NCI-H1105 (cell line): ENCODE data around the gene GMCL1.
"Not testable (repeated sequence)": the region's sequence is repeated elsewhere in the genome, so short reads cannot be mapped to it uniquely, and the experiment has no call there.

Experiments
- DNase-seq: peaks from one replicate; lab custom pipeline; 2025; lab: John Stamatoyannopoulos, UW

Gene GMCL1

GRCh38 chr2:69829256-69830044 lies at the start of gene GMCL1:
GMCL1 (plus strand) TSS chr2:69829660; CDS start chr2:69829893, 233 bp downstream.
- peak; percentile 92 for DNase-seq

- no peak for DNase-seq
Observed at GRCh38 chr2:69780921-69781320, 48.5 kb upstream of the GMCL1 start.

- DNase-seq: no peak
Observed at GRCh38 chr2:69781321-69782248, 47.9 kb upstream of the GMCL1 start.

GRCh38 chr2:69784228-69784627 lies 45.2 kb upstream of the GMCL1 start:
- no peak for DNase-seq

- no peak for DNase-seq
Observed at GRCh38 chr2:69785358-69785757, 44.1 kb upstream of the GMCL1 start.

- DNase-seq: no peak
Observed at GRCh38 chr2:69786052-69786560, 43.4 kb upstream of the GMCL1 start.

- no peak for DNase-seq
Observed at GRCh38 chr2:69789175-69789721, 40.2 kb upstream of the GMCL1 start.

GRCh38 chr2:69789772-69790600 lies 39.5 kb upstream of the GMCL1 start:
- DNase-seq: no peak

GRCh38 chr2:69790601-69790959 lies 38.9 kb upstream of the GMCL1 start:
- DNase-seq: no peak

- DNase-seq: no peak
Observed at GRCh38 chr2:69791045-69791444, 38.4 kb upstream of the GMCL1 start.

GRCh38 chr2:69796174-69796573 lies 33.3 kb upstream of the GMCL1 start:
- no peak for DNase-seq

- DNase-seq: no peak
Observed at GRCh38 chr2:69797235-69797634, 32.2 kb upstream of the GMCL1 start.

- DNase-seq: no peak
Observed at GRCh38 chr2:69797836-69798289, 31.6 kb upstream of the GMCL1 start.

GRCh38 chr2:69798290-69798908 lies 31.1 kb upstream of the GMCL1 start:
- no peak for DNase-seq

GRCh38 chr2:69798909-69799526 lies 30.4 kb upstream of the GMCL1 start:
- DNase-seq: no peak

- DNase-seq: no peak
Observed at GRCh38 chr2:69801745-69802290, 27.6 kb upstream of the GMCL1 start.

GRCh38 chr2:69802781-69803367 lies 26.6 kb upstream of the GMCL1 start:
- not testable (repeated sequence) for DNase-seq

GRCh38 chr2:69804416-69804815 lies 25.0 kb upstream of the GMCL1 start:
- DNase-seq: no peak

GRCh38 chr2:69805887-69806286 lies 23.6 kb upstream of the GMCL1 start:
- no peak for DNase-seq
